CD4-positive, alpha-beta T cell (primary cell): Measurements from ENCODE around the gene HDAC4. TPM values are rescaled to one million over a fixed set of nuclear protein-coding genes. Genes with fewer than 3 reads are reported as not detected.

Source experiments
- ATAC-seq: fragments of 200-7000 bp; cut with Tn5 transposase; one replicate; pipeline ENCODE4 v1.10.0; 2022; ENCODE audit warnings: mild to moderate bottlenecking; ENCODE audit not compliant: poor library complexity
- CTCF ChIA-PET: fragments of 350-600 bp; sonication (Branson Sonifier 250); formaldehyde crosslinking; loops from one replicate; lab custom pipeline; 2021; ENCODE audit warnings: antibody characterized with exemption, inconsistent platforms; lab: Charles Lee
- POLR2A ChIA-PET: fragments of 350-600 bp; sonication (Branson Sonifier 250); formaldehyde crosslinking; loops from one replicate; lab custom pipeline; 2021; ENCODE audit warnings: antibody characterized with exemption, inconsistent platforms; lab: Charles Lee
- DNase-seq, 14 experiments: peaks; one replicate each; pipeline ENCODE4 v3.0.0-alpha.2; 2013 to 2020; ENCODE audit warnings: mixed read lengths in 2 of 14
- H3K27ac ChIP-seq, 2 donors: one replicate each; pipeline versions ENCODE4 v1.5.1 to v1.7.0; 2013; ENCODE audit warnings: low read length in 2 of 2, low read depth in 1 of 2, mild to moderate bottlenecking in 1 of 2
- H3K27me3 ChIP-seq, 2 experiments: 1 replicate in 1 of 2; 2 replicates in 1 of 2; pipeline versions ENCODE4 v1.6.1 to v1.7.0; 2013; ENCODE audit warnings: low read length in 2 of 2, control low read depth in 1 of 2, mild to moderate bottlenecking in 1 of 2, moderate library complexity in 1 of 2; ENCODE audit not compliant: insufficient read depth in 2 of 2, control insufficient read depth in 1 of 2
- H3K36me3 ChIP-seq: one replicate; pipeline ENCODE4 v1.6.1; 2013; ENCODE audit warnings: low read length, control low read depth; ENCODE audit not compliant: insufficient read depth
- H3K4me1 ChIP-seq: one replicate; pipeline ENCODE4 v1.6.1; 2013; ENCODE audit warnings: low read length, control low read depth; ENCODE audit not compliant: insufficient read depth
- H3K4me3 ChIP-seq: one replicate; pipeline ENCODE4 v1.5.1; 2013; ENCODE audit warnings: mild to moderate bottlenecking, low read length, moderate library complexity
- H3K9me3 ChIP-seq, 2 experiments: 1 replicate in 1 of 2; 2 replicates in 1 of 2; pipeline versions ENCODE4 v1.6.1 to v1.7.0; 2013; ENCODE audit warnings: low read length in 2 of 2, mild to moderate bottlenecking in 2 of 2, control low read depth in 1 of 2, moderate library complexity in 1 of 2; ENCODE audit not compliant: control insufficient read depth in 1 of 2, insufficient read depth in 1 of 2
- H3K27ac Mint-ChIP-seq: one replicate; pipeline ENCODE4 v1.8.0; 2020; ENCODE audit warnings: mixed read lengths
- H3K27me3 Mint-ChIP-seq: one replicate; pipeline ENCODE4 v1.8.0; 2021; ENCODE audit warnings: mixed read lengths
- H3K36me3 Mint-ChIP-seq: one replicate; pipeline ENCODE4 v1.8.0; 2021; ENCODE audit warnings: low read depth, mixed read lengths
- H3K4me1 Mint-ChIP-seq: one replicate; pipeline ENCODE4 v1.8.0; 2021; ENCODE audit warnings: low read depth, mixed read lengths
- H3K4me3 Mint-ChIP-seq: one replicate; pipeline ENCODE4 v1.8.0; 2020; ENCODE audit warnings: mild to moderate bottlenecking, mixed read lengths
- H3K9me3 Mint-ChIP-seq: one replicate; pipeline ENCODE4 v1.8.0; 2020; ENCODE audit warnings: mixed read lengths
- intact Hi-C, 2 experiments: fragments of 100-400 bp; cut with DNase I in 1 of 2; cut with micrococcal nuclease in 1 of 2; formaldehyde crosslinking; loops; one replicate each; pipeline versions ENCODE4 v1.15.1 to v1.9.0; 2023 to 2025; cut with DNase I, micrococcal nuclease
- total RNA-seq, 174 experiments: library from RNA in 2 of 174; stranded (reverse) in 2 of 174; gene quantifications; one replicate each; pipeline ENCODE4 v1.2.3 and lab custom pipeline; 2021 to 2026
- TF ChIP-seq, protein P1 (sequence below): fragments of 200-600 bp; IDR thresholded peaks from one replicate; pipeline ENCODE4 v1.8.0; 2022; ENCODE audit warnings: antibody characterized with exemption, mild to moderate bottlenecking

Gene HDAC4
- total RNA-seq, 2 experiments from 2014 or later: 45.3 to 49.2 TPM

DNA sequence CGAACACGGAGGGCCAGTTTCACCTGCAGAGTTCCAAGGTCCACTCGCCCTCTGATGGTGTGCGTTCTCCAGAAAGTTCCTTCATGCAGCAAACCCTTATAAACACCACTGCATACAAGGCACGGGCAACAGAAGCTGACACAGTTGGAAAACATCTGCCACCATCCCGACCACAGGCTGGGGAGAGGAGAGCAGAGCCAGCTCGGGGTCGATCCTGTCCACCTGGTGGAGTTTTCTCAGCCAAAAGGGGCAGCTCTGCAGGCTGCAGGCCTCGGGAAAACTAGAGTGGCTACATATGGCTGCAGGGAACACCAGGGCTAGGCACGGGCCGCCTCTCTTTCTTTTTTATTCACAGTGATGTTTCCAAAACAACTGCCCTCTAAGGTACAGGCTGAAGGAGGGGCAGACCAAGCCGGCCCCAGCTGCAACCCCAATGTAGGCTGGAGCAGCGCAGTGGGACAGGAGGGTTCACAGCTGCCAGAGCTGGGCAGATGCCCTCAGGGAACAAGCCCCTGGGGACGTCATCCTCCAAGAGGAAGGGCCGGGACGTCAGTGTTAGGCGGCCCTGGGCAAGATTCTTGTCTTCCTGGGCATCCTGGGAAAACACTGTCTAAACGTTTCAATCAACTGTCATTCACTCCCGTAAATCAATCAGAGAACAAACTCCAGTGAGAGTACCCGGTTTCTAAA, 278.3 kb downstream of the HDAC4 start:
- peaks cover 43% of the 10 kb centered on the region for H3K36me3 ChIP-seq
- ChIA-PET CTCF (no interaction called here), POLR2A (no interaction called here)
- H3K4me1 Mint-ChIP-seq: peaks cover 15% of the 10 kb centered on the region
- H3K4me3 ChIP-seq: no peak overlapping the region
- no peak overlapping the region for H3K27ac ChIP-seq
- H3K9me3 Mint-ChIP-seq: no peaks in the 10 kb centered on the region
- peaks cover 26% of the 10 kb centered on the region for H3K4me1 ChIP-seq
- H3K9me3 ChIP-seq: peaks cover 0 to 12% of the 10 kb centered on the region in 2 experiments
- intact Hi-C loops: no loop called here
- H3K27me3 ChIP-seq: no peaks in the 10 kb centered on the region
- no peak overlapping the region for H3K27ac Mint-ChIP-seq
- TF ChIP-seq, protein P1, sequence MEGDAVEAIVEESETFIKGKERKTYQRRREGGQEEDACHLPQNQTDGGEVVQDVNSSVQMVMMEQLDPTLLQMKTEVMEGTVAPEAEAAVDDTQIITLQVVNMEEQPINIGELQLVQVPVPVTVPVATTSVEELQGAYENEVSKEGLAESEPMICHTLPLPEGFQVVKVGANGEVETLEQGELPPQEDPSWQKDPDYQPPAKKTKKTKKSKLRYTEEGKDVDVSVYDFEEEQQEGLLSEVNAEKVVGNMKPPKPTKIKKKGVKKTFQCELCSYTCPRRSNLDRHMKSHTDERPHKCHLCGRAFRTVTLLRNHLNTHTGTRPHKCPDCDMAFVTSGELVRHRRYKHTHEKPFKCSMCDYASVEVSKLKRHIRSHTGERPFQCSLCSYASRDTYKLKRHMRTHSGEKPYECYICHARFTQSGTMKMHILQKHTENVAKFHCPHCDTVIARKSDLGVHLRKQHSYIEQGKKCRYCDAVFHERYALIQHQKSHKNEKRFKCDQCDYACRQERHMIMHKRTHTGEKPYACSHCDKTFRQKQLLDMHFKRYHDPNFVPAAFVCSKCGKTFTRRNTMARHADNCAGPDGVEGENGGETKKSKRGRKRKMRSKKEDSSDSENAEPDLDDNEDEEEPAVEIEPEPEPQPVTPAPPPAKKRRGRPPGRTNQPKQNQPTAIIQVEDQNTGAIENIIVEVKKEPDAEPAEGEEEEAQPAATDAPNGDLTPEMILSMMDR: no peak
- no peak overlapping the region for H3K4me3 Mint-ChIP-seq
- peaks cover 54% of the 10 kb centered on the region for H3K36me3 Mint-ChIP-seq
- DNase-seq (no peak), ATAC-seq (no peak)
- no peaks in the 10 kb centered on the region for H3K27me3 Mint-ChIP-seq

DNA sequence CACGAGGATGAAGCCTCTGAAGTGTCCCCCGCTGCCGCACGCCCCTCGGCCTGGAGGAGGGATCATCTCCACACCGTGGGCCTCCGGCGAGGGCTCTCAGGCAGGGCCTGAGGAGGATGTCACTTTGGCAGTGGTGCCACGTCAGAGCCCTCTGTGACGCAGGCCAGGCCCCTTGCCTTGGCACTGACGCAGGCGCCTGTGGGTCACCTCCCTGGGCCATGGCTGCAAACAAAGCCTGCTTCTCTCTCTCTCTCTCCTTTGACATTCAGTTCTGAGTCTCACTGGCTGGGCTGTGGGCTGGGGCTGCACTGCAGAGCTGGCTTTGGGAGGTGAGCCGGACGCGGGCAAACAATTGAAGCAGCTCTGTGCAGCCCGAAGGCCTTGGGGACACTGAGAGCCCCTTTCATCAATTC, 279.2 kb downstream of the HDAC4 start:
- Mint-ChIP-seq H3K9me3 (no peaks in the 10 kb centered on the region), H3K27me3 (no peaks in the 10 kb centered on the region), H3K4me1 (peaks cover 20% of the 10 kb centered on the region), H3K36me3 (peaks cover 53% of the 10 kb centered on the region), H3K27ac (no peak overlapping the region), H3K4me3 (no peak overlapping the region)
- H3K4me3 ChIP-seq: no peak overlapping the region
- peaks cover 35% of the 10 kb centered on the region for H3K36me3 ChIP-seq
- ChIA-PET CTCF (no interaction called here), POLR2A (no interaction called here)
- peaks cover 0 to 12% of the 10 kb centered on the region in 2 experiments for H3K9me3 ChIP-seq
- H3K4me1 ChIP-seq: peaks cover 26% of the 10 kb centered on the region
- ATAC-seq: no peak
- TF ChIP-seq, protein P1: no peak
- no peak overlapping the region for H3K27ac ChIP-seq
- intact Hi-C loops: no loop called here
- no peak for DNase-seq
- no peaks in the 10 kb centered on the region for H3K27me3 ChIP-seq

DNA sequence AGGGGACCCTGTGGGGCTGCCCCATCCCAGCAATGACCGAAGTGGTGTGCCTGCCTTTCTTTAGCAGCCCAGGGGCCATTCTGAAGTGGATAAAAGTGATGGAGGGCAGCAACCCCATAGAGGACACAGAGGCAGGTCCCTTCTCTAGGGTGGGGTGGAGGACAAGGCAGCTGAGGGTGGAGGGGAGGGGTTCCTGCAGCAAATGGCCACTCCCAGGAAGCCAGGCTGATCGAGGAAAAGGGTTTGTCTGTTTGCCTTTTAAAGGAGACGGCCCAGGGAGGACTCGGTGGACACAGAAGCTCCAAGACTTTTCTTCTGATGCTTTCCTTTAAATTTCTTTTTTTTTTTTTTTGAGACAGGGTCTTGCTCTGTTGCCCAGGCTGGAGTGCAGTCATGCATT, 280.2 kb downstream of the HDAC4 start:
- no peaks in the 10 kb centered on the region for H3K27me3 ChIP-seq
- Mint-ChIP-seq H3K27me3 (no peaks in the 10 kb centered on the region), H3K27ac (no peak overlapping the region), H3K36me3 (peaks cover 51% of the 10 kb centered on the region), H3K4me1 (peaks cover 20% of the 10 kb centered on the region), H3K9me3 (no peaks in the 10 kb centered on the region), H3K4me3 (no peak overlapping the region)
- ChIA-PET CTCF (no interaction called here), POLR2A (no interaction called here)
- intact Hi-C loops: no loop called here
- TF ChIP-seq, protein P1: no peak
- no peak for ATAC-seq
- no peak overlapping the region for H3K27ac ChIP-seq
- peaks cover 26% of the 10 kb centered on the region for H3K4me1 ChIP-seq
- DNase-seq: peak in 2 of 14 experiments; percentile 11 to 18
- H3K36me3 ChIP-seq: peaks cover 29% of the 10 kb centered on the region
- H3K4me3 ChIP-seq: no peak overlapping the region
- peaks cover 0 to 12% of the 10 kb centered on the region in 2 experiments for H3K9me3 ChIP-seq
